ENCODE measurements around the gene KMT2E.
"Not testable (repeated sequence)": the region's sequence is repeated elsewhere in the genome, so short reads cannot be mapped to it uniquely, and the experiment has no call there.

Gene KMT2E, protein sequence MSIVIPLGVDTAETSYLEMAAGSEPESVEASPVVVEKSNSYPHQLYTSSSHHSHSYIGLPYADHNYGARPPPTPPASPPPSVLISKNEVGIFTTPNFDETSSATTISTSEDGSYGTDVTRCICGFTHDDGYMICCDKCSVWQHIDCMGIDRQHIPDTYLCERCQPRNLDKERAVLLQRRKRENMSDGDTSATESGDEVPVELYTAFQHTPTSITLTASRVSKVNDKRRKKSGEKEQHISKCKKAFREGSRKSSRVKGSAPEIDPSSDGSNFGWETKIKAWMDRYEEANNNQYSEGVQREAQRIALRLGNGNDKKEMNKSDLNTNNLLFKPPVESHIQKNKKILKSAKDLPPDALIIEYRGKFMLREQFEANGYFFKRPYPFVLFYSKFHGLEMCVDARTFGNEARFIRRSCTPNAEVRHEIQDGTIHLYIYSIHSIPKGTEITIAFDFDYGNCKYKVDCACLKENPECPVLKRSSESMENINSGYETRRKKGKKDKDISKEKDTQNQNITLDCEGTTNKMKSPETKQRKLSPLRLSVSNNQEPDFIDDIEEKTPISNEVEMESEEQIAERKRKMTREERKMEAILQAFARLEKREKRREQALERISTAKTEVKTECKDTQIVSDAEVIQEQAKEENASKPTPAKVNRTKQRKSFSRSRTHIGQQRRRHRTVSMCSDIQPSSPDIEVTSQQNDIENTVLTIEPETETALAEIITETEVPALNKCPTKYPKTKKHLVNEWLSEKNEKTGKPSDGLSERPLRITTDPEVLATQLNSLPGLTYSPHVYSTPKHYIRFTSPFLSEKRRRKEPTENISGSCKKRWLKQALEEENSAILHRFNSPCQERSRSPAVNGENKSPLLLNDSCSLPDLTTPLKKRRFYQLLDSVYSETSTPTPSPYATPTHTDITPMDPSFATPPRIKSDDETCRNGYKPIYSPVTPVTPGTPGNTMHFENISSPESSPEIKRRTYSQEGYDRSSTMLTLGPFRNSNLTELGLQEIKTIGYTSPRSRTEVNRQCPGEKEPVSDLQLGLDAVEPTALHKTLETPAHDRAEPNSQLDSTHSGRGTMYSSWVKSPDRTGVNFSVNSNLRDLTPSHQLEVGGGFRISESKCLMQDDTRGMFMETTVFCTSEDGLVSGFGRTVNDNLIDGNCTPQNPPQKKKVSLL (N-terminal part only)

DNA sequence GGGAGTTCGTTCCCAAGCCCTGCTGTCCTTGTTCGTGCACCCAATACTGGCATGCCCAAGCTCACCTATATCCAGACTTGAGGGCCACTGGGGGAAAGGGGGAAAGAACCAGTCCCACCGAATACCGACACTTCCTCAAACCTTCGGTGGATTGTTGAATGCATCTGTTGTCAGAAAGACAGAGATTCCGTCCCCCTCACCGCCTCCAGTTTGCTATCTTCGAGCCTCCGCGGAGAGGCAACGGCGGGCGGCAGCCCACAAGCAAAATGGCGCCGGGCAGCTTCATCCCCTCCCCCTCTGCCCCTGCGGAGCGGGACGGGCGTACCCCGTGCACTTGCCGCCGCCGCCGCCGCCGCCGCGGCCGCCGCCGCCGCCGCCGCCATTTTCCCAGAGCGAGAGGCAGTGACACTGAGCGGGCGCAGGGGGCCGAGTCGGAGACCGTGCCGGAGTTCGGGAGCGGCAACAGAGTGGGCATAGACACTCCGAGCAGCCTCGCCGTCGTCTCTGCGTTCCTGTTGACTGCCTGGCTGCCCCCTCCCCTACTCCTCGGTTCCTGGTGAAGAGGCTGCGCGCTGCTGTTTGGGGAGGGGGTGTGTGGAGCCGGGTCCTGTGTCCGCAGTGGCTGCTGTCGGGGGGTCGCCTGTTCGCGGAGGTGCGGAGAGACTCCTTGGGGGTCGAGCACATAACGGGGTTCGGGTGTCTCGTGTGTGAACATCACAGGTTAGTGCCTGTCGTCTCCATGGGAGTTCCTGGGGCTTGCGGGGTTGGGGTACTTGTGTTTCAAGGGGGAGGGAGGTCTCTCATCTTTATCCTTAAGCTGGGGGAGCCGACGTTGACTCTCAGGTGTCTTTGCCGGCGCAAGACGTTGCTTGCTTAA lies at the start of gene KMT2E:
KMT2E (plus strand) TSS at position 390 of the 877 bp plus-strand sequence. CDS start 26,748 bp downstream, outside the sequence.
- DNase-seq = peak; percentile 91 to 92

DNA sequence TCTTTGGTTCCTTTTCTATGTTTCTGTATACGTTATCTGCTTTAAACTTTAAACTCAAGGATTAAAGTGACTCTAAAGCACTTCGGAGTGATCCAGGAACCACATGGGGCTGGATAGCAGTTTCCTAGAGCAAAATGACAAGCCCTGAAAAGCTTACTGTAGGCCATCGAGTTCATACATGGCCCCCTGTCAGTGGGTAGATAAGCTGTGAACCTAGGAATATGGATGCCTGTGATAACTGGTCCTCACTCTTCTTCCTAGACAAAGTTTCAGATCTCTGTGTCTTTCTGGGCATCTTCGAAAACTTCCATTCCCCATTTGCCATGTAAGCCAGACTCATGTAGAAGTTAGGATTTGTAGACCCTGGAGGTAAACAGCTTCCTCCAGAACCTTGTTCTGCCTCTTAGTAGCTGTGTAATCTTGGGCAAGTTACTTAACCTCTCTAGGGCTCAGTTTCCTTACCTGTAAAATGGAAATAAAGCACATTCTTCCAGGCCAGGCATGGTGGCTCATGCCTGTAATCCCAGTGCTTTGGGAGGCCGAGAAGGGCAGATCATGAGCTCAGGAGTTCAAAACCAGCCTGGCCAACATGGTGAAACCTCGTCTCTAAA lies 49.3 kb upstream of the KMT2E start:
- DNase-seq = no peak

DNA sequence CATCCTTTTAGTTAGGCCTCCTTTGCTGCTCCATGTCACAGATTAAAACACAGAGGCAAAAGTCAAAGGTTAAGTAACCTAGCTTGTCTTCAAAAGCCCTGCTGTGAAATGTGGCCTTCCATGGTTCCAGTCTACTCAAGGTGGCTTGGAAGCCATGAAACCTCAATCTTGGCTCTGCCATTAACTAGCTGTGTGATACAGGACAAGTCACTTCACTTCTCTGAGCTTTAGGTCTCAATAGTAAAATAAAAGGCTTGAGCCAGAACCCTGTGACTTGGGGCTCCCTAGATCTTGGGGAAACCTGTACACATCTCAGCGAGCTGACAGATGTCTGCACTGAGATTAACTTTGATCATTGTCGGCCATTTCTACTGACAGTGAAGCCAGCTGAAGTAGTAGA lies 48.0 kb upstream of the KMT2E start:
- no peak for DNase-seq

DNA sequence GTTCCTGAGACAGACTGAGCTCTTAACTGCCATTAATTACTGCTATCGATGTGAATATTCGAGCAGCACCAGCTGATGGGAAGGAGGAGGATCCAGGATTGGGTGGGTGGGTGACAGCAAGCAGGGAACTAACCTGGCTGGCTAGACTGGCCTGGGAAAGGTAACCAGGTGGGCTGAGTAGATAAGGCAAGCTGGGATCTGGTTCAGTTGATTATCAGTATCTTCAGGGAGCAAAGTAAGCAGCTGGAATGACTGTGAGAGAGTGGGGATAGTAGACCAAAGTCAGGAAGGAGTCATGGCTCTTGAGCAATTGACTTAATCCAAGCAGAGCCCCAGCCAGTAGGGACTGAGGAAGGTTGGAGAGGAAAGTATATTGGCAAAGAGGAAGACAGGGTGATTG lies 46.9 kb upstream of the KMT2E start:
- DNase-seq = no peak

DNA sequence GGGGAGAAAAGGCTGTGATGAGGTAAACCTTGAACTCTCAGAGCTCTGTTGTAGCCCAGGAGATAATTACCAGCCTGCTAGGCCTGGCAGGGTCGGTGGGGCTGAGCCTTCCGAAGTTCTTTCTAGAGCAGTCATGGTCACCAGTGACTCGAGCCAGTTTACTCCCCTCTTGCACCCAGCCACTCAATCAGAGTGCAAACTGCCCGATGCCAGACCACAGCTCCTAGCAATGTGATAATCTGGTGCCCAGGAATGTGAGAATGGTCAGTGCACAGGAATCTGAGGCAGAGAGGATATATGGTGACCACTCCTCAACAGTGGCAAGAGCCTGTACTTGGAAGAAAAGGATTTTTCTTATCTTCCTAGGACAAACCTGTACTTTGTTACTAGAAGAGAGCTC lies 46.4 kb upstream of the KMT2E start:
- no peak for DNase-seq

DNA sequence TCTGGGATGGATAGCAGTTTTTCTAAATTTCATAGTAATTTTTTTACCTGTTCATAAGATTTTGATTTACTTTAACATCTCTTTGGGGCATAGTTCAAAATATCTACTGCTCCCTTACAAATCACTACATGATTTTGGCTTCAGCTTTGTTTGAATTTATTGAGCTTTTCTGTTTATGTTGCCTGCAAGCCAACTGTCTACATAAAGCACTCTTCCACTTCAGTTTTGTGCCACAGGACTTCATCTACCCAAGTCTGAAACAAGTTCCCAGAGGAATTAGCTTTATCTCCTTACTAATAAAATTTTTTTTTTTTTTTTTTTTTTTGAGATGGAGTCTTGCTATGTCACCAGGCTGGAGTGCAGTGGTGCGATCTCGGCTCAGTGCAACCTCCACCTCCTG lies 45.4 kb upstream of the KMT2E start:
- DNase-seq = no peak

DNA sequence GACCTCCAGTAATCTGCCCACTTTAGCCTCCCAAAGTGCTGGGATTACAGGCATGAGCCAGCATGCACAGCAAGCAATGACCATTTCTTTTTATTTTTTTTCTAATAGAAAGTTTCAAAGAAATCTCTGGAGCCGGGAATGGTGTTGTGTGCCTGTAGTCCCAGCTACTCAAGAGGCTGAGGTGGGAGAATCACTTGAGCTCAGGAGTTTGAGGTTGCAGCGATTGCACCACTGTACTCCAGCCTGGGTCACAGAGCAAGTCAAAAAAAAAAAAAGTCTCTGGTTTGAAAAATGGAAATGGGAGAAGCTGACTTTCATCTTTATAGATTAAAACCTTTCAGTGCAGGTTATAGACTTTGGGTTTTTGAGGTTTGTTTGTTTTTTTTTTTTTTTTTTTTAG lies 44.8 kb upstream of the KMT2E start:
- DNase-seq = no peak

DNA sequence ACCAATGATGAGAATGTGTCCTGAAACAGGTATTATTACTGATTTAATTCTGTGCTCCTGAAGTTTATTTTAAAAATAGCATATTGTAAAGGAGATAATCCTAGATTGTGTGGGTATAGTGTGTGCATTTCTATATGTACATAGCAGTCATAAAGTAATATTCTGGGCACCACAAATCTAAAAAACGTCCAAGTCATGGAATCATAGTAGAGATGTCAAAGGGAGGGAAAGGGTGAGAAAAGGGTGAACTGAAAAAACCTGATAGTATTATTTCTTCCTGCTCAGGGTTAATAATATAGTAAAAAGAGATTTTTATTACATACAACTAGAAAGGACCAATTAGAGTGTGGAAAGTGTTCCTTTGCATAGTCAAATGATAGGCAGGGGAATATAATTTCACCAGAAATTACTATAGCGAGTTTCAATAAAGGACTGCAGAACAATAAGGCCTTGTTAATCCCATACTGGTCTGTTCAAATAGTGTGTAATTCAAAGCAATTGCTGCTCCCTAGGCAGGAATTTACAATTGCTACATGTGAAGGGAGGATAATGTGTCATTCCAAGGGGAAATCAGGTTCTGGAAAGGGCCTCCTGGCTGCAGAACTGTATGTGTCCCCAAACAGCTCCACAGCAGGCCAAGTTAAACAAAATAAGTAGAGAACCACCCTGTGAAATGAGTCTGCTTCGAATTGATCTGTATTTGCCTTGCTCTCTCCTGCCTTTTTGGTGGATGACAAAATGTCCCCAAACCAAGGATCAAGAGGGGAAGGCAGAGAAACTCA lies 42.5 kb upstream of the KMT2E start:
- DNase-seq = no peak

DNA sequence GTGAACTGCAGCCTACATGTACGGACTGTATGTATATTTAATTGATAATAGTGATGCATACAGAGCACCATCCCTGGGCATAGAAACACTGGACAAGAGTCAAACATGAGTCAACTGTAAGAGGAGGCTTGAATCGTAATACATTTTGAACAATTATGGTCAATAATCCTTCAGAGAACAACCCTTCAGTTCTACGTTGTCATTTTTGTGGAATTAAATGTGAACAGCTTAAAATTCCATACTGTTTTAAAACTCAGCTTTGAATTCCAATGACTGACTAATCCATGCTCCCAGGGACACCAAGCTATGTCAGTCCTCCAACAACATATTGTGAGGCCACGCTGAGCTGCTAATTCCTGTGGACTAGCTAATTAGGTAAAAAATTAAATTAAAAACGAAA lies 41.5 kb upstream of the KMT2E start:
- DNase-seq = no peak

DNA sequence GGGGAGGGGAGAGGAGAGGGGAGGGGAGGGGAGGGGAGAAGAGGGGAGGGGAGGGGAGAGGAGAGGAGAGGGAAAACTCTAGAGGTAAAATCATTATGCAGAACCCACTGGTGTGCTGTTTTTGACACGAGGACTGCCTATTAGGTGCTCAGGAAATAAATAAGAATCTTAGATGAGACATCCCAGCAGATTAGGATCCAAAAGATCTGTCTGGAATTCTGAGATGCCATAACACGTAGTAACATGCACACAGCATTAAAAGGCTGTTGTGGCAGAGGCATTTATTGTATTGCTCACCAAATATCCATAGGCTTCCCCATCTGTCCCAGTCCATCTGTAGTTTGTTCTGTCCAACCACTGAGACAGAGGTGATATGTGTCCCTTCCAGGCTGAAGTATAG lies 40.8 kb upstream of the KMT2E start:
- no peak for DNase-seq

DNA sequence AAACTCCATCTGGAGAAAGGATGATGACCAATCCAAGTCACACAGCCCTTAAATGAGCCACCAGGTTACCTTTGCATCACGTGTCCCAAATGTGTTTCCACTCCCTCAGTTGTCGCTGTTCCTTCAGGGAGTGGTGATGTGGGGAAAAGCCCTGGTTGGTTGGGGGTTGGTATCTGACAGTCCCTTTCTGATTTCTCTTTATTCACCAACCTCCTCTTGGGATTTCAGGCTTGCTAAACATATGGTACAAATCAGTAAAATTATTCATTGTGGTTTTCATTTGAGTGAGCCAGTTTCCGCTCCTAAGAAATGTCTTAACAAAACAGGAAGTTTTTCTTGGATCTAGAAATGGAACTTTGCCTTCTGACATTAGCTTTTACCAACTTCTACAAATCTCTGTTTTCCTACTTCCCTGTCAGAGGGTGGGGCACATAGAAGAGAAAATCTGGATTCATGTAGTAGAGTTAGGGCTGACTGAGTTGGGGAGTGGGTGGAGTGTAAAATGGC lies 40.0 kb upstream of the KMT2E start:
- no peak for DNase-seq

DNA sequence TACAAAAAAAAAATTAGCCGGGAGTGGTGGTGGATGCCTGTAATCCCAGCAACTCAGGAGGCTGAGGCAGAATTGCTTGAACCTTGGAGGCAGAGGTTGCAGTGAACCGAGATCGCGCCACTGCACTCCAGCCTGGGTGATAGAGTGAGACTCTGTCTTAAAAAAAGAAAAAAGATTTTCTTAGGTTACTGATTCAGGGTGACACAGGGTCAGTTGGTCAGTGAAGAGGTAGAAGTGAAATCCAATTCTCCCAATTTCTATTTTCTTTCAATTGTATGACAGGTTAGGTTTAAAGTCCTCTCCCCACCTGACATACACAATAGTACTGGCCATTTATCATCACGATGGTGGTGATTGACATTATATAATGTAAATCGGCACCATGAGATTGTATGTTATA lies 38.5 kb upstream of the KMT2E start:
- DNase-seq = not testable (repeated sequence)

DNA sequence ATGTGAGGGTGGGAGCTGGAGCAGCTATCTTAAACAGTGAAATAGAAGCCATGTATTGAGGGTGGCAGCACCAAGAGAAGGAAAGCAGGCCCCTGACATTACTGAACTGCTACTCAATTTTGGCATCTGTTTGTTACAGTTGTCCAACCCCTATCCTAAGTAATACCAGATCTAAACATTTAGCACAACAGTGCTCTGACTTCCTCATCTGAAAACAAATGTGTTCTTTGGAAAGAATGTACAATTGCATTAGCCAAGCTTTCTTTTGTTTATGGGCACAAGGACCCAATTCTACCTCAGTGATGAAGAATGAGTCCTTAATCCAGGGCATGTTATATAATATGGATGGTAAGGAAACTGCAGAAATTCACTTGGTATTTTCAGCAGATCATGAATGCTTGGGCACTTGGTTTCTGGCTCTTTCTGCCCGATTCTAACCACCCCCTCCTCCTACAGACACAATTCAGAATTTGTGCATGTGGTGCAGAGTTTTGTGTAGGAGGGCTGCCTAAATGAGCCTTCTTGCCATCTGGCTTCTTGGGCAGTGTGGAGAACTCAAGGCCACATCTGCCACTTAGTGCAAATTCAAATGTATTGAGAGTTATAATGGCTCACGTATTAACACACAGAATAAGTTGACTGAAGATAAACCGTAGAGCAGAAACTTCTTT lies 36.9 kb upstream of the KMT2E start:
- DNase-seq = no peak

DNA sequence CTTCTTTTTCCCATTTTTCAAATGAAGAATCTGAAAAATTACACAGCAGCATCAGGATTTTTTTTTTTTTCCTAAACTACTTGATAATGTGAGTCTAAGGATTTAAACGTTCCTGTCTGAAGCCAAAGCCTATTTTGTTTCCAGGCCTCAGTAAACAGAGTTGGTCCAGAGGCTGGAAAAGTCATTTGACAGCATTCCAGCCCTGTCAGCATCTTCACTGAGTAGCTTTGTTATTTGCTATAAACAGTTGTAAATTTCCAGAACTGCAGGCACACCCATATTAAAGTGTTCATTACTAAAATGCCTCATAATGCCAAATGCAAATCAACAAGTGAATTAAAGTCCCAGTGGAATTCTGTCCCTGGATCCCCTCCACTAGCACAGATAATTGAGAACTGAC lies 35.5 kb upstream of the KMT2E start:
- no peak for DNase-seq

DNA sequence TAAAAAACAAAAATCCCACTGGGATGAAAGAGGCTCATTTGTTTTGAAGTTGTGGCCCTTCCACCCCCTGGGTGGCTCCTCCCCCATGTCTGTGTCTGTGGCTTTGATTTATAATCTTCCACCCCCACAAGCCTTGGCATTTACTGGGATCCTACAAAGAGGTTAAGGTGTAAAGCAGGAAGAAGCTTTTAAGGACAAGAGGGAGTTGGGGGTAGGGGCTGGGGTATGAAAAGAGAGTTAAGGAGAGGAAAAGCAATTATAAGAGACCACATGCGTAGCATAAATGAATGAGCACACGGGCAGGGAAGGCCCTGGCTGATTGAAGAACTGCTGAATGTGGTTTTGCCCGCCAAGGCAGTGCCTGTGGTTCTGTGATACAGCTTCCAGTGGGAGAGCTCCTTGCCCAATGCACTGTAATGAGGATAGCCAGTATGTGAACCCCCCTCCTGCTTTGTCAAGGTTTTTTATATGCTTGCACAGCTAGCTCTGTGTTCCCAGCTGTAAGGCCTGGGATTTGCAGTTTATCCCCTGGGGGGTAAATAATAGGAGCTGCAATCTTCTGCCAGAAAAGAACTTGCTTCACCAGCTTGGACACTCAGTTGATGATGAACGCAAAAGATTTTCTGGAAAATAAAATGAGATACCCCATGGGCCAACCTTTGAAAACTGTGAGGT lies 34.7 kb upstream of the KMT2E start:
- no peak for DNase-seq

DNA sequence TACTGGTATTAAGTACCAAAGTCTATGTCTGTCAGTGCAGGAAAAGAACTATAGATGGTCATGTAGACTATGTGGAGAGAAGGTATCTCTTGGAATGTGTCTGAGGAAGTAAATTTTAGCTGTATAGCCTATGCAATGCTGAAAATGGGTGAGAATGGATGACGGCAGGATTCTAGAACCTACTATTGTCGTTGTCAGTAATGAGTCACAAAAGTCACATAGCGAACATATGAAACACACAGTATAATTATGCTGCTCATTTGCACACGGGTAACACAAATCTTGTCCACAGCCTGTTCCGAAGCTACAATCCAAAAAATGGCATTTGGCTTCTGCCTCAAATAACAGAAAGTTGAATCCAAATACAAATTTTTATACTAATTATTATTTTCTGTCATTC lies 33.6 kb upstream of the KMT2E start:
- no peak for DNase-seq

DNA sequence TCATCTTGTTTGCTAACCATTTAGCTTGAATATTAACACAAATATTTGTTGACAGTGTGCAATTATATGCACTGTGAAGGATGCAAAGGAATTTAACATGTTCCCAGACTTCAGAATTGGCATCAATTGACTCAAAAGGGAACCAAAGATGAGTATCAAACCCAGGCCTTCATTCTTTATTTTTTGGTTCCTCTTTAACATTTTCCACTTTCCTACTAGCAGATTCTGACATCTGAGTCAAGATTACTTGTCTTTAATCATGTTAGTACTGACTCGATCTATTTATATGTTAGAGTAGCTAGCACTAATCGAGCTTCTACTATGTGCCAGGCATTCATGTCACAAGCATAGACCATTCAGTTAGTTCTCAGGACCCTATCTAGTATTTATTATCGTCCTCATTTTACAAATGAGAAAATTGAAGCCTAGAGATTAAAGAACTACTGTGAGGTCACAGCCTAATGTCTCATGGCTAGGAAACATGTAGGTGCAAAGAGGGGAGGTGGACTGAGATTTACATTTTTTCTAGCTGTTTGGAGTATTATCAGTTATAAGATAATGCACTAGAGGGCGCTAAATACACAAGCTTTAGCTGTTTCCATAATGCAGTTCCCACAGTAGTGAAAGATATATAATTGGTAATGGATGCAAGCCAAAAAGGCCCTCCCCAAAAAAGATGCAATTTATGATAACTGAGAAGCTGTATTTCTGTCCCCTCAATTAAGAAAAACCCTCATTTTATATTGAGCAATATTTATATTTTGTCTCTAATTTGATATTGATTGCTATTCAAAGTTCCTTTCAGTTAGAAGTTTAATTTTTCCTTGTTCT lies 32.9 kb upstream of the KMT2E start:
- DNase-seq = no peak

DNA sequence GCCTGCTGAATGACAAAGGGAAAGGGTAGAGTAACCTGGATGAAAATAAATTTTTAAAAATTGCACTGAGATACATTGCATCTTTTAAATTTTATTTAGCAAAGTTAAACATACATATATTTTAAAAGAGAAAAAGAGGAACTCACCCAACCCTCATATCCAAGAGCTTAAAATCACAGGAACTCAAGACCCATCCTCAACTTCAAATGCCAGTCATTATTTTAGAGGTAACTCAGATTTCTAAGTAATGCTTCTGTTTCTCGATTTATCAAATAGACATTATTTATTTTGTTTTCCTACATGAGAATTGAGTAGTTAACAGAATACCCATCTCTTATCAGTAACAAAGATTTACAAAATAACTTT lies 32.4 kb upstream of the KMT2E start:
- DNase-seq = no peak

Data from activated CD4-positive, alpha-beta T cell treated with anti-CD3 and anti-CD28 coated beads for 4 hours (primary cell).